ENCODE measurements around the gene EGLN1.

Gene EGLN1

GRCh38 chr1:231326248-231326647 is 95.8 kb downstream of the EGLN1 start:
- DNase-seq (ENCODE audit: low read depth): no peak

- no peak for DNase-seq (ENCODE audit: low read depth)
Measured at GRCh38 chr1:231324660-231325059, 97.4 kb downstream of the EGLN1 start.

GRCh38 chr1:231322880-231323530 is 99.1 kb downstream of the EGLN1 start:
- no peak for DNase-seq (ENCODE audit: low read depth)

GRCh38 chr1:231319080-231319479 is 103.0 kb downstream of the EGLN1 start:
- no peak for DNase-seq (ENCODE audit: low read depth)

- DNase-seq (ENCODE audit: low read depth): no peak
Measured at GRCh38 chr1:231318568-231318967, 103.5 kb downstream of the EGLN1 start.

GRCh38 chr1:231318015-231318355 is 104.1 kb downstream of the EGLN1 start:
- DNase-seq (ENCODE audit: low read depth): no peak

- no peak for DNase-seq (ENCODE audit: low read depth)
Measured at GRCh38 chr1:231317306-231318014, 104.6 kb downstream of the EGLN1 start.

DNA sequence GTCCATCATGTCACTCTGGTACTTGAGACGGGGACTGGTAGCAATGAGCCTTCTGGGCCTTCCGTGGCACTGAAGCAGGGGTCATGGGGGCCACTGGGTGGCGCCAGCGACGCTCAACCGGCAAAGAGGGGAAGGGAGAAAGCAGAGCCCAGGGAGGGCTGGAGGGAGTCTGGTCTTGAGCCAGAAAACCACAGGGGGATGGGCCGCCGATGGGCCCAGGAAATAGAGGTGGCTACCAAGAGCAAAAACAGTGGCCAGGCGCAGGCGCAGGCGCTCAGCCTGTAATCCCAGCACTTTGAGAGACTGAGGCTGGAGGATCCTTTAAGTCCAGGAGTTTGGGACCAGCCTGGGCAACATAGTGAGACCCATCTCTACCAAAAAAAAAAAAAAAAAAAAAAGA is 106.2 kb downstream of the EGLN1 start:
- no peak for DNase-seq (ENCODE audit: low read depth)
